ENCODE results near the gene TPST2. TPM values are rescaled to one million over a fixed set of nuclear protein-coding genes. Genes with fewer than 3 reads are reported as not detected.

Gene TPST2
- total RNA-seq, 1 experiment from 2014 or later = 8.2 TPM

GRCh38 chr22:26485013-26485412 lies 104.9 kb downstream of the TPST2 start:
- DNase-seq (ENCODE audit: low spot score) = no peak
- no TSS peak for BruUV-seq (replicated peaks)
- Histone ChIP-seq H3K9me3 (ENCODE audit: low read depth, low read length, poor library complexity, severe bottlenecking) (no peaks in the 10 kb centered on the region), H3K27me3 (replicated peaks; ENCODE audit: insufficient read depth, low read depth, low read length, poor library complexity) (no peaks in the 10 kb centered on the region), H3K4me1 (ENCODE audit: insufficient read depth, low read length, poor library complexity, severe bottlenecking) (peaks cover 36% of the 10 kb centered on the region), H3K27ac (ENCODE audit: low read depth, low read length, poor library complexity, severe bottlenecking) (peak overlapping the region; percentile 11), H3K36me3 (ENCODE audit: insufficient read depth, low read length, poor library complexity, severe bottlenecking) (peaks cover 25% of the 10 kb centered on the region), H3K4me3 (ENCODE audit: low read depth, low read length, poor library complexity, severe bottlenecking) (peak overlapping the region; percentile 97)
- intact Hi-C loops (cut with micrococcal nuclease; ENCODE audit: unreplicated experiment) = no loop called here
- TF ChIP-seq EZH2 (IDR thresholded peaks at IDR 0.05; ENCODE audit: borderline replicate concordance, low read depth, low read length, poor library complexity, severe bottlenecking) = no peak
- TF ChIP-seq, protein P1, sequence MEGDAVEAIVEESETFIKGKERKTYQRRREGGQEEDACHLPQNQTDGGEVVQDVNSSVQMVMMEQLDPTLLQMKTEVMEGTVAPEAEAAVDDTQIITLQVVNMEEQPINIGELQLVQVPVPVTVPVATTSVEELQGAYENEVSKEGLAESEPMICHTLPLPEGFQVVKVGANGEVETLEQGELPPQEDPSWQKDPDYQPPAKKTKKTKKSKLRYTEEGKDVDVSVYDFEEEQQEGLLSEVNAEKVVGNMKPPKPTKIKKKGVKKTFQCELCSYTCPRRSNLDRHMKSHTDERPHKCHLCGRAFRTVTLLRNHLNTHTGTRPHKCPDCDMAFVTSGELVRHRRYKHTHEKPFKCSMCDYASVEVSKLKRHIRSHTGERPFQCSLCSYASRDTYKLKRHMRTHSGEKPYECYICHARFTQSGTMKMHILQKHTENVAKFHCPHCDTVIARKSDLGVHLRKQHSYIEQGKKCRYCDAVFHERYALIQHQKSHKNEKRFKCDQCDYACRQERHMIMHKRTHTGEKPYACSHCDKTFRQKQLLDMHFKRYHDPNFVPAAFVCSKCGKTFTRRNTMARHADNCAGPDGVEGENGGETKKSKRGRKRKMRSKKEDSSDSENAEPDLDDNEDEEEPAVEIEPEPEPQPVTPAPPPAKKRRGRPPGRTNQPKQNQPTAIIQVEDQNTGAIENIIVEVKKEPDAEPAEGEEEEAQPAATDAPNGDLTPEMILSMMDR (conservative IDR thresholded peaks at IDR 0.05; ENCODE audit: low read depth, low read length) = no peak
- POLR2A ChIA-PET (ENCODE audit: low non-redundant PET) = interaction anchor here (0.5 kb wide), 1 partner anchor 11 kb away, joined by 5 read pairs; no protein-coding TSS in a partner anchor
- CTCF ChIA-PET = no interaction called here

DNA sequence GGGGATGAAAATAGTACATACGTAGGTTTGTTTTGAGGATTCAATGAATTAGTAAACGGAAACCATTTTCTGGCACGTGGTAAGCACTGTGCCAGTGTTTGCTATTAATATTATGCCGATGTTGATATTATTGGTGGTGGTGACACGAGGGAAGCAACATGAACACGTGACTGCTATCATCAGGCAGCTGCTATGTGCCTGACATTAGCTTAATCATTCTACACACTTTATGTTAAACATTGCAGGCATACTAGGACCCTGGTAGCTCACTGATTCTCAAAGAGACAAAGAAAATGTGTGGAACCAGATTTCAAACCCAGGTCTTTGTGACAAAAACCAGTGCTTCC lies 105.6 kb downstream of the TPST2 start:
- Histone ChIP-seq H3K4me3 (ENCODE audit: low read depth, low read length, poor library complexity, severe bottlenecking) (peak overlapping the region; percentile 97), H3K4me1 (ENCODE audit: insufficient read depth, low read length, poor library complexity, severe bottlenecking) (peaks cover 39% of the 10 kb centered on the region), H3K9me3 (ENCODE audit: low read depth, low read length, poor library complexity, severe bottlenecking) (no peaks in the 10 kb centered on the region), H3K27ac (ENCODE audit: low read depth, low read length, poor library complexity, severe bottlenecking) (peak overlapping the region; percentile 94), H3K27me3 (replicated peaks; ENCODE audit: insufficient read depth, low read depth, low read length, poor library complexity) (no peaks in the 10 kb centered on the region), H3K36me3 (ENCODE audit: insufficient read depth, low read length, poor library complexity, severe bottlenecking) (peaks cover 18% of the 10 kb centered on the region)
- no peak for TF ChIP-seq EZH2 (IDR thresholded peaks at IDR 0.05; ENCODE audit: borderline replicate concordance, low read depth, low read length, poor library complexity, severe bottlenecking)
- TF ChIP-seq, protein P1 (conservative IDR thresholded peaks at IDR 0.05; ENCODE audit: low read depth, low read length) = no peak
- no peak for DNase-seq (ENCODE audit: low spot score)
- intact Hi-C loops (cut with micrococcal nuclease; ENCODE audit: unreplicated experiment) = no loop called here
- ChIA-PET CTCF (no interaction called here), POLR2A (ENCODE audit: low non-redundant PET) (no interaction called here)
- TSS peak; percentile 55 for BruUV-seq (replicated peaks)

GRCh38 chr22:26483439-26484359 lies 106.2 kb downstream of the TPST2 start, which contains the start of the genes HPS4 and SRRD:
HPS4 (minus strand) TSS chr22:26483783; CDS start chr22:26481762, 2,021 bp downstream.
SRRD (plus strand) TSS chr22:26483877; CDS start chr22:26483891, 14 bp downstream.
- peak; percentile 93 for DNase-seq (ENCODE audit: low spot score)
- ChIA-PET CTCF (interaction anchor here (0.7 kb wide), 2 partner anchors 22 to 182 kb away, joined by 3 to 4 read pairs; no protein-coding TSS in a partner anchor), POLR2A (ENCODE audit: low non-redundant PET) (interaction anchor here (0.6 kb wide), 1 partner anchor 1369 kb away, joined by 4 read pairs; no protein-coding TSS in a partner anchor)
- Histone ChIP-seq H3K36me3 (ENCODE audit: insufficient read depth, low read length, poor library complexity, severe bottlenecking) (peaks cover 13% of the 10 kb centered on the region), H3K27me3 (replicated peaks; ENCODE audit: insufficient read depth, low read depth, low read length, poor library complexity) (no peaks in the 10 kb centered on the region), H3K4me1 (ENCODE audit: insufficient read depth, low read length, poor library complexity, severe bottlenecking) (peaks cover 39% of the 10 kb centered on the region), H3K4me3 (ENCODE audit: low read depth, low read length, poor library complexity, severe bottlenecking) (peak within 1 kb of the TSS; percentile 97), H3K9me3 (ENCODE audit: low read depth, low read length, poor library complexity, severe bottlenecking) (no peaks in the 10 kb centered on the region), H3K27ac (ENCODE audit: low read depth, low read length, poor library complexity, severe bottlenecking) (peak within 1 kb of the TSS; percentile 94)
- BruUV-seq (replicated peaks) = no TSS peak
- TF ChIP-seq, protein P1 (conservative IDR thresholded peaks at IDR 0.05; ENCODE audit: low read depth, low read length) = no peak
- TF ChIP-seq EZH2 (IDR thresholded peaks at IDR 0.05; ENCODE audit: borderline replicate concordance, low read depth, low read length, poor library complexity, severe bottlenecking) = no peak
- intact Hi-C loops (cut with micrococcal nuclease; ENCODE audit: unreplicated experiment) = no loop called here

Measured in A673 (cell line).